Stimulated activated naive CD8-positive, alpha-beta T cell treated with anti-CD3 and anti-CD28 coated beads, Interleukin-15, Interleukin-2, amounts not matched to agents 100 ng/mL and 50 ng/mL, for 24 hours (primary cell): ENCODE results near the gene NPSR1.

Source experiments
- H3K27ac Mint-ChIP-seq: one replicate; pipeline ENCODE4 v1.8.0; 2021; ENCODE audit warnings: mild to moderate bottlenecking, mixed read lengths
- H3K27me3 Mint-ChIP-seq: one replicate; pipeline ENCODE4 v1.8.0; 2021; ENCODE audit warnings: mixed read lengths
- H3K36me3 Mint-ChIP-seq: one replicate; pipeline ENCODE4 v1.8.0; 2021; ENCODE audit warnings: low read depth, mixed read lengths
- H3K4me1 Mint-ChIP-seq: one replicate; pipeline ENCODE4 v1.8.0; 2021; ENCODE audit warnings: low read depth, mixed read lengths
- H3K4me3 Mint-ChIP-seq: one replicate; pipeline ENCODE4 v1.8.0; 2021; ENCODE audit warnings: mild to moderate bottlenecking, mixed read lengths
- H3K9me3 Mint-ChIP-seq: one replicate; pipeline ENCODE4 v1.8.0; 2021; ENCODE audit warnings: mixed read lengths

NPSR1 gene

DNA sequence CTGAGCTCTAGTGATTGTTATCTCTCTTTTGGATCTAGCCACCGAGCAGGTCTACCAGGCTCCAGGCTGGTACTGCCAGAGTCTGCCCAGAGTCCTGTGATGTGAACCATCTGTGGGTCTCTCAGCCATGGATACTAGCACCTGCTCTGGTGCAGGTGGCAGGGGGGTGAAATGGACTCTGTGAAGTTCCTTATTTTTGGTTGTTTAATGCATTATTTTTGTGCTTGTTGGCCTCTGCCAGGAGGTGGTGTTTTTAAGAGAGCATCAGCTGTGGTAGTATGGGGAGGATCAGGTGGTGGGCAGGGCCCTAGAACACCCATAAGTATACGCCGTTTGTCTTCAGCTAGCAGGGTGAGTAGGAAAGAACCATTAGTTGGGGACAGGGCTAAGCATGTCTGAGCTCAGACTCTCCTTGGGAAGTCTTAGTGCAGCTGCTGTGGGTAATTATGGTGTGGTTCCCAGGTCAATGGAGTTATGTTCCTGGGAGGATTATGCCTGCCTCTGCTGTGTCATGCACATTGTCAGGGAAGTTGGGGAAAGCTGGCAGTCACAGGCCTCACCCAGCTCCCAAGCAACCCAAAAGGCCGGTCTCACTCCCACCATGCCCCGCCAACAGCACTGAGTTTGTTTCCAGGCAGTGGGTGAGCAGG lies 81.8 kb downstream of the NPSR1 start:
- Mint-ChIP-seq H3K36me3 (no peaks in the 10 kb centered on the region), H3K4me1 (no peaks in the 10 kb centered on the region), H3K9me3 (no peaks in the 10 kb centered on the region), H3K27me3 (peaks cover 26% of the 10 kb centered on the region), H3K27ac (no peak overlapping the region), H3K4me3 (no peak overlapping the region)

DNA sequence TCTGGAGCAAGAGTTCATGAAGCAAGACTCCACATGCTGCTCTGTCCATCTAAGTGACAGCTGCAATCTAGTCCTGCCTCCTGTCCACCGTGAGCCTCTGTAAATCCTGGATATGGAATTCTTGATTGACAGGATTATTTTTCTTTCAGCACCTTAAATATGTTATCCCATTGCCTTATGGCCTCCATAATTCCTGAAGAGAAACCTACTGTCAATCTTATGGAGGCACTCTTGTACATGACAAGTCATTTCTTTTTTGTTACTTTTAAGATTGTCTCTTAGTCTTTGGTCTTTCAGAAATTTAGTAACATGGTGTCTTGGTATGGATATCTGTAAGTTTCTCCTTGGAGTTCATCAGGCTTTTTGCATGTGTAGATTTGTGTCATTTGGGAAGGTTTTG lies 82.8 kb downstream of the NPSR1 start:
- no peaks in the 10 kb centered on the region for H3K4me1 Mint-ChIP-seq
- no peaks in the 10 kb centered on the region for H3K36me3 Mint-ChIP-seq
- no peaks in the 10 kb centered on the region for H3K9me3 Mint-ChIP-seq

DNA sequence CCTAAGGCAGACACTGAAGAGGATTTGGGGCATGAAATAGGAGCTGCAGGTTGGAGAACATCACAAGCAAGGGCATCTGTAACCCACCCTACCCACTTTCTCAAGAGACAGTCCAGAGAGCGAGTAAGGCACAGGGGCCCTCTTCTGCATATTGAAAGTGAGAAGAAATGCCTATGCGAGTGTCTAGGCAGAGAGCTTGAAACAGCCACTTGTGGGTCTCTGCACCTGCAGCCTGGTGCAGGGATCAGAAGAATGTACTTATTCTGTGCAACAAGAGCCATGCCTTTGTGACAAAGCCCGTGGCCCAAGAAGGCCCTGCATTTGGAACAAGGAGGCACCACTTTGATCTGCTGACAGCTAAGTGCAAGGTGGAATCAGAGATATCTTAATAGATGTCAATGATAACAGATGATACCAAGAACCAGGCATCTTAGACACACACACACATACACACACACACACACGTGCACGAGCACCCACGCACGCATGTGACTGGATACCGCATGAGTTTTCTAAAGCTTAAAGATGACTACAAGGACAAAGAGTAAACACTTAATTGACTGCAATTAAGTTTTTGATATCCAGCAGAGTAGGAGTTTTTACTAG lies 89.3 kb downstream of the NPSR1 start:
- no peaks in the 10 kb centered on the region for H3K36me3 Mint-ChIP-seq
- H3K27me3 Mint-ChIP-seq, result peaks cover 14% of the 10 kb centered on the region
- H3K4me1 Mint-ChIP-seq, result no peaks in the 10 kb centered on the region
- H3K9me3 Mint-ChIP-seq, result no peaks in the 10 kb centered on the region
- H3K4me3 Mint-ChIP-seq, result no peak overlapping the region
- no peak overlapping the region for H3K27ac Mint-ChIP-seq

More for the DNA sequence above, 82.8 kb downstream of the NPSR1 start:
- H3K4me3 Mint-ChIP-seq, result no peak overlapping the region
- peaks cover 26% of the 10 kb centered on the region for H3K27me3 Mint-ChIP-seq
- no peak overlapping the region for H3K27ac Mint-ChIP-seq

DNA sequence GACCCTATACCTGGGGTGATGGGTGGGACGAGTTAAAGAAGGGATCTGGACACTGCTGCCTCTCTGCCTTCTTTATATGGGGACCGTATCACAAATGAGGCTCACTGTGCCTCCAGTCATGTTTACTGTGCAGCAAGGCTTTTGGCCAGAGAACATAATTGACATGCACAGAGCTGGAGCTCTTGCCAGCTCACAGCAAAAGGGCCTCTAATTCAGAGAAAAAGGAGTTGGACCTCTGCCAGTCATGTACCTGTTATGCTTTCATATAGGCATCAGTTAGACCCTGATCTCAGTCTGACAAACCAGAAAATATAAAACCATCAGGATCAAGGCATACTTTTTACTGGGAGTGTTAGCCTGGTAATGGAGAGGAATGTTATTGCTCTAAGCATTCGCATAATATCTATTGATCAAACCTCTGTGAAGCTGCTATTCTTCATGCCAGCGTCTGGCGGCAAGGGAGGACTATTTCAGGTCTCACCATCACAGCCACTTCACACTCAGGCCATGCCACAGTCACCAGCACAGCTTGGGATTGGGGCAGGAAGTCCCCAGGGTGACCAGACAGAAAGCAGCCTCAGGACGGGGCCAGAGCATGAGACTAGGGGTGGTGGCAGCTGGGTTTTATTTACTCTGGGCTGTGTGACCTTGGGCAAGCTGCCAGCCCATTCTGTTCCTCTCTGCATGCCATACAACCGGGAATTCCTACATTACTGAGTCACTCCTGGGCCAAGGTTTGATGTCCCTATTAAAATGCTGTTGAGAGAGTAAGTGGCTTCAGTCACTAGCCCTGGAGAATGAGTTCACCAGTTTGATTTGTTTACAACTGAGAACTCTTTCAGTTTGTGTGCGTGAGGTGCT lies 90.1 kb downstream of the NPSR1 start:
- H3K27me3 Mint-ChIP-seq, result peaks cover 6% of the 10 kb centered on the region
- H3K9me3 Mint-ChIP-seq, result no peaks in the 10 kb centered on the region
- H3K27ac Mint-ChIP-seq, result no peak overlapping the region
- no peaks in the 10 kb centered on the region for H3K4me1 Mint-ChIP-seq
- H3K36me3 Mint-ChIP-seq, result no peaks in the 10 kb centered on the region
- H3K4me3 Mint-ChIP-seq, result no peak overlapping the region

DNA sequence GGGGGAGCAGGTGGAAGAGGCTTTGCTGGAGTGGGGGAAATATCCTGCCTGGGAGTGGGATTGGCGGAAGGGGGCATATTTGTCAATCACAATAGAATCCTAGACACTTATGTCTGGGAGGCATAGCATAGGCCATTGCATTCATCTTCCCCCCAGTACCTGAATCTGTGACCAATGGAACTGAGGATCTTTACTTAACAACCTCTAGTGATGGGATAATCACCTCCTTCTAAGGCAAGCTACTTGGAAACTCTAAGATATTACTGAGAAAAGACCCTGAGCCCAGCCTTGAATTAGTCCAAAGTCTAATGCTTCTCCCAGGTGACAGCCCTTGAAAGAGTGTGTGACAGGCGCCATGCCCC lies 90.7 kb downstream of the NPSR1 start:
- Mint-ChIP-seq H3K27ac (no peak overlapping the region), H3K4me1 (no peaks in the 10 kb centered on the region), H3K4me3 (no peak overlapping the region), H3K9me3 (no peaks in the 10 kb centered on the region), H3K36me3 (no peaks in the 10 kb centered on the region), H3K27me3 (peaks cover 6% of the 10 kb centered on the region)

DNA sequence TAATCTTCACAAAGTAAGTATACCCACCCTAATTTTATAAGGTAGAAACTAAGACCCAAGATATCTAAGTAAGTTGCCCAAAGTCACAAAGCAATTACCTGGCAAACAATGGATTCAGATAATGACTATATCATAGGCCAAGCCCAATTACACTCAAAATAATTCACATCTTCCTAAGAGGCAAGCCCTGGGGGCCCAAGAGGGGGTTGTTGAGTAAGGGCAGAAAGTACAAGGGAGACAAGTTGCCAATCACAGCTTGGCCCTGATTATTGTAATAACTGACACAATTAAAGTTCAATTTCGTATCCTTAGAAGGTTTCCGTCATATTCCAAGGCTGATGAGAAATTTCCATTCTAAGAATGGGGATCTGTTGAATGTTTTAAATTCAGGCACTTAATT lies 91.4 kb downstream of the NPSR1 start:
- no peak overlapping the region for H3K4me3 Mint-ChIP-seq
- no peak overlapping the region for H3K27ac Mint-ChIP-seq
- no peaks in the 10 kb centered on the region for H3K9me3 Mint-ChIP-seq
- no peaks in the 10 kb centered on the region for H3K4me1 Mint-ChIP-seq
- no peaks in the 10 kb centered on the region for H3K36me3 Mint-ChIP-seq
- peaks cover 5% of the 10 kb centered on the region for H3K27me3 Mint-ChIP-seq

DNA sequence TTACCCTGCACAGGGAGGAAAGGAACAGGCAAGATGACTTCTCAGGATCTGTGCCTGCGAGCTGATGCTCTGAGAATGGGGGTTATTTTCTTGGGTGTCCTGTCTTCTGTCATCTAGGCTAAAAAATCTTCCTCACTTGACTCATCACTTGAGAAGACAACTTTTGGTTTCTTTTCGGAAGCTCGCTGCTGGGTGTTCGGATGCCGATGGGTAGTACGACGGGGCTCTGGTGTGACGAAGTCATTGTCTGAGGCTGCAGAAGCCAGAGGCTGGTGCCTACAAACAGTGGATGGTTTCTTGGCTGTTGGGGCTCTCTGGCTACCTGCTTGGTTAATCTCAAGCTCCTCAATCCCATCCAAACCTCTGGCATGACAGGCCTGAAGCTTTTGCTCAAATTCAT lies 92.2 kb downstream of the NPSR1 start:
- peaks cover 3% of the 10 kb centered on the region for H3K27me3 Mint-ChIP-seq
- H3K27ac Mint-ChIP-seq, result no peak overlapping the region
- H3K4me1 Mint-ChIP-seq, result no peaks in the 10 kb centered on the region
- H3K36me3 Mint-ChIP-seq, result no peaks in the 10 kb centered on the region
- no peak overlapping the region for H3K4me3 Mint-ChIP-seq
- H3K9me3 Mint-ChIP-seq, result no peaks in the 10 kb centered on the region

DNA sequence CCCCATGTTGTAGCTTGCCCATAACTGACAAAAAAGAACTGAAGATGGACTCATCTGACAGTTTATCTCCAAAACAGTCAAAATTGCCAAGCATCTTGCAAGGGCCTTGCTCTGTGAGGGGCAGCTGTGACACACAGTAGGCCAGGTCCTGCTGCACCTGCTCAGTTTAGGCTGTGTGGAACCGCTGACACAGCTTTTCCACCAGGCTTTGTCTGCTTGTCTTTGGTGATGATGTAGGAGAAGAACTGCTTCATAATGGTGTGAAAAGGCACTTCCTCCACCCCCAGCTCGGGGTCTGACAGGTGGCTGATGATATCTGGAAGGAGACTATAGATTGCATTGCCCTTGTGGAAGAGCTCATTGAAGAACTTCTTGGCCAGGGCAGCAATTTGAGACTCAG lies 92.6 kb downstream of the NPSR1 start:
- peaks cover 3% of the 10 kb centered on the region for H3K27me3 Mint-ChIP-seq
- H3K4me3 Mint-ChIP-seq, result no peak overlapping the region
- H3K4me1 Mint-ChIP-seq, result no peaks in the 10 kb centered on the region
- no peaks in the 10 kb centered on the region for H3K9me3 Mint-ChIP-seq
- H3K36me3 Mint-ChIP-seq, result no peaks in the 10 kb centered on the region
- no peak overlapping the region for H3K27ac Mint-ChIP-seq

DNA sequence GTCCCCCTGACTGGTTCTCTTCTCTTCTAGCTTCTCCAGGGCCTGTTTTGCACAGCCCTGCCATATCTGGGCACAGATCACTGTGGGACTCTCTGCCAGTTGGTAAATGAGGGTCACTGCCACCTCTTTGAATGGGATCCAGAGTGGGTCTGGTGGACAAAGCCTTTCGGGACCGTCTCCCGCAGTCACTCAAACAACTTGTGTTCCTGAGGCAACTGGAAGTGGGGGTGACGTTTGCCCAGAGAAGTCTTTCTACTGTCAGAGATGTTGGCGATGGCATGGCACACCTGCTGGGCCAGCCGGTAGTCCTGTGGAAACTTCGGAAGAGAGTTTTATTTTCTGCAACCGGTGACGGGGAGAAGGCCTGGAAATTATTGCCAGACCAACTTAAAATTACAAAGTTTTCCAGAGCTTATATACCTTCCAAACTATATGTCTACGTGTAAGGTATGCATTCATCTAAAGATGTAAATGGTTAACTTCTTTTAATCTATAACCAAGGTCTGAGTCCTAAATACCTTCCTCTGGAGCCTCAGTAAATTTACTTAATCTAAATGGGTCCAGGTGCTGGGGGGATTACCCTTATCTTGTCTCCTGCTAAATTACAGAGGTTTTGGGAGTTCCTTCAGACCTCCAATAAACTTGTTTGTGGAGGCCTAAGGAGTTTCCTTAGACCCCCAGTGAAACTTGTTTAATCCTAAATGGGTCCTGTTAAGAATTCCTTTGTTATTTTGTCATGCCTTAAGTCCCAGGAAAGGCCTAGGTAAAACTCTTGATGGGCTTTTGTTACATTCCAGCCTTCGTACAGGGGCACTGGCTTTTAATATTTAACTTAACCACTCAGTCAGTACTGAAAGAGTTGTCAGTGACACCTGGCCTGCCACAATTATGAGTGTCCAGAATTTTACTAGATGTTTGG lies 94.0 kb downstream of the NPSR1 start:
- Mint-ChIP-seq H3K27me3 (no peaks in the 10 kb centered on the region), H3K4me3 (no peak overlapping the region), H3K9me3 (no peaks in the 10 kb centered on the region), H3K4me1 (no peaks in the 10 kb centered on the region), H3K36me3 (no peaks in the 10 kb centered on the region), H3K27ac (no peak overlapping the region)

DNA sequence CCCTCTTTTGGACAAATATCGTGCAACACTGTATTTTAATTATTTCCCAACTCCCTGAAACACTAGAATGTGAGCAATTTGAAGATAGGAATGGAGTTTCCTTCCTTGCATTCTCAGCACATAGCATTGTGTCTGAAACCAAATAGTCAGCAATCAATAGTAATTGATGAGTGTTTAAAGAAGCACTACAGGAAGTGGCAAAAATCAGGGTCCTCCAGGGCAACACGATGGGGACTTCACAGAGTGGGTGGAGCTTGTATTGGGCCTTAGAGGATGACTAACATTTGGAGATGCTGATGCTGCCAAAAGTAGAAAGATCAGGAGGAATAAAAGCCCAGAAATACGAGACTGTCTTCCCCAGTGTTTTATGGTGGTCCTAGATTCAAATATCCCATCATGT lies 94.9 kb downstream of the NPSR1 start:
- H3K36me3 Mint-ChIP-seq, result no peaks in the 10 kb centered on the region
- H3K27ac Mint-ChIP-seq, result no peak overlapping the region
- no peak overlapping the region for H3K4me3 Mint-ChIP-seq
- no peaks in the 10 kb centered on the region for H3K4me1 Mint-ChIP-seq
- peaks cover 4% of the 10 kb centered on the region for H3K27me3 Mint-ChIP-seq
- no peaks in the 10 kb centered on the region for H3K9me3 Mint-ChIP-seq

DNA sequence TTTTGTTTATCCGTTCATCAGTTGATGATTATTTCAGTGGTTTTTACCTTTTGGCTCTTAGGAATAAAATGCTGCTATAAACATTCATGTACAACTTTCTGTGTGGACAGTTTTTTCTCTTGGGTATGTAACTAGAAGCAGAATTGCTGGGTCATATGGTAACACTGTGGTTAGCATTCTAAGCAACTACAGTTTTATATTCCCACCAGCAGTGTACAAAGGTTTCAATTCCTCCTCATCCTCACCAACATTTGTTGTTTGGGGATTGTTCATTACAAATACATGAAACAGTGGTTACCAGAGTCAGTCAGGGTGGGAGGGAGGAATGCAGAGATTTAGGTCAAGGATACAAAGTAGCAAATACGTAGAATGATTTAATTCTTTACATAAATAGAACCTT lies 97.0 kb downstream of the NPSR1 start:
- Mint-ChIP-seq H3K4me3 (no peak overlapping the region), H3K27me3 (peaks cover 4% of the 10 kb centered on the region), H3K36me3 (no peaks in the 10 kb centered on the region), H3K27ac (no peak overlapping the region), H3K4me1 (no peaks in the 10 kb centered on the region), H3K9me3 (no peaks in the 10 kb centered on the region)

DNA sequence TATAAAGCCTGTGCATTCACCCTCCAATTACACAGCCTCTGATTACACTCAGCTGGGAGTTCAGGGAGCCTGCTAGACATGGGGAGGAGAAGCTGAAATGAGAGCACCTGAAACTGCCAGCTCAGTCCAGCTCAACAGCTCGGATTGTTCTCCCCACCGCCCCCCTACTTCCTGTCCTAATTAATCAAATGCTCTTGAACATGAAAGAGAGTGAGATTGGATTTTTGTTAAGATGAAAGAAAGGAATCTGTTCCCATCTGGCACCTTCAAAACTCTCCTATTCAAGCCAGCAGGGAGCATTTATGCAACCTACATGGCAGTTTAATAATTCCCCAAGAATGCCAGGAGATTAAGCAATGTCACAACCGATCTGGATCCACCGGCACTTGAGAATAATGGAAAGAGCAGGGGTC lies 98.0 kb downstream of the NPSR1 start:
- Mint-ChIP-seq H3K4me1 (no peaks in the 10 kb centered on the region), H3K4me3 (no peak overlapping the region), H3K9me3 (no peaks in the 10 kb centered on the region), H3K27ac (no peak overlapping the region), H3K36me3 (no peaks in the 10 kb centered on the region), H3K27me3 (peaks cover 10% of the 10 kb centered on the region)

DNA sequence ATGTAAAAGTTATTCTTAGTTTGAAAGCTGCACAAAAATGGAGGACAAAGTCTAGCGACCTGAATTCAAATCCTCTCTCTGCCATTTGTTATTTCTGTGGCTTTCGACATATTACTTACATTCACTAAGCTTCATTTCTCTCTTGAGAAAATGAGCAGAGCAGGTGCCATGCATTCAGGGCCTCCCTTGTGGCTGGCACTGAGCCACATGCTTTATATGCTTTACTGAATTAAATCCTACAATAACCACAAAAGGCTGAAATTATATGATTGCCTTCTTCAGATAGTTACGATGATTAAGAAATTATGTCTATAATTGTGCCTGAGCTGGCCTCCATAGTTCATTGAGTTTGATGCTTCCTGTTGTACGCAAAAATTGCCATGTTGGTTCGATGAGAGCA lies 98.7 kb downstream of the NPSR1 start:
- H3K27me3 Mint-ChIP-seq, result peaks cover 10% of the 10 kb centered on the region
- no peaks in the 10 kb centered on the region for H3K36me3 Mint-ChIP-seq
- H3K27ac Mint-ChIP-seq, result no peak overlapping the region
- no peak overlapping the region for H3K4me3 Mint-ChIP-seq
- no peaks in the 10 kb centered on the region for H3K9me3 Mint-ChIP-seq
- no peaks in the 10 kb centered on the region for H3K4me1 Mint-ChIP-seq

DNA sequence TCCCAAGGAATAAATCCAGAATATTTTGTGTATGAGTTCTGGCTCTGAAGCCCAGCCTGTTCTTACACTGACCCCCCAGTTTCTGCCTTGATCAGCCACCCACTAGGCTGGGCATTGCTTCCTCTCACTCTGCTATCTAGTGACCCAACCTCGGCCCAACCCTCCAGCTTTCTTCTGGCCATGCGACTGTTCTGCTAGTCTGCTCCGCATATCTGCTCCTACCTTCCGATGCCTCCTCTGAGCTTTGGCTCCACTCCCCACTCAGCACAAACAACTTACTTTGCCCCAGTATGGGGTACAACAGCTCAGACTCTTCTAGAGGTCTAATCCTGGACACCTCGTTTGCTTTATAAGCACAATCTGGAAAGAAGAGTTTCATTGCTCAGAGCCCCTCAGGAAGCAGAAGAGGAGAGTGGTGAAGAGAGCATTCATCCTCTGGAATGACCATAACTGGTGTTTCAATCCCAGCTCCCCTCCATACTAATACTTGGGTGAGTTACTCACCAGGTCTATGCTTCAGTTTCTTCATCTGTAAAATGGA lies 99.6 kb downstream of the NPSR1 start:
- Mint-ChIP-seq H3K27ac (no peak overlapping the region), H3K4me1 (no peaks in the 10 kb centered on the region), H3K27me3 (peaks cover 10% of the 10 kb centered on the region), H3K4me3 (no peak overlapping the region), H3K36me3 (no peaks in the 10 kb centered on the region), H3K9me3 (no peaks in the 10 kb centered on the region)
